GM21737 (cell line): ENCODE measurements around the gene PITPNC1.
"Not testable (repeated sequence)": the region's sequence is repeated elsewhere in the genome, so short reads cannot be mapped to it uniquely, and the experiment has no call there.

Source experiments
- ATAC-seq: cut with Tn5 transposase; IDR thresholded peaks from one replicate; pipeline ENCODE4 v1.9.1; 2021; ENCODE audit warnings: mild to moderate bottlenecking, moderate library complexity; ENCODE audit not compliant: unreplicated experiment

The PITPNC1 gene

DNA sequence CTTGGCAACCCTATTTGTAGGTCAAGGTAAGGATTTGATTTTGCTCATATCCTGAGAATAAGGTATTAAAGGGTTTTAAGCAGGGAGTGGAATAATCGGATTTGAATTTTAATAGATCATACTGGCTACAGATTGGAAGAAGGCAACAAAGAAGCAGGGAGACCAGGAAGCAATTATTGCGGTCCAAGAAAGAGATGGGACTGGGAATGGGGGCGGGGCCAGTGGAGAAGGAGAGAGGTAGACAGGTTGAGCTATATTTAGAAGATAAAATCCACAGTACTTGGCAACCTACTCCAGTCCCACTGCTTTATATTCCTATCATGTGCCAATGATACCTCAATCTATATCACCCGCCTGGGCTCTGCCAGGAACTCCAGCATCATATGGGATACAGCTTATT lies 334.8 kb downstream of the PITPNC1 start:
- ATAC-seq, result no peak

DNA sequence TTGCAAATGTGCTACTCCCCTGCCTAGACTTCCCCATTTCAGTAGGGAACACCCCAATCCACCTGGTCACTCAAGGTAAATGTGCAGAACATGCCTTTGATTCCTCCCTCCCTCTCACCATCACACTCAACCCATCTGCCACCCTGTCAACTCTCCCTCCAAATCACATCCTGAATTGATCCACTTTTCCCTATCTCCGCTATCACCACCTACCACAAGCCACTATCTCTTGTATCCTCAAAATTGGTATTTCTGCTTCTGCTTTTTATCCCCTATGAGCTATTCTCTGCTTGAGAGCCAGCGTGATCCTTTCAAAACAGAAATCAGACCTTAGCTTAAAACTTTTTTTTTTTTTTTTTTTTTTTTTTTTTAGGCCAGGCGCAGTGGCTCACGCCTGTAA lies 335.3 kb downstream of the PITPNC1 start:
- no peak for ATAC-seq

DNA sequence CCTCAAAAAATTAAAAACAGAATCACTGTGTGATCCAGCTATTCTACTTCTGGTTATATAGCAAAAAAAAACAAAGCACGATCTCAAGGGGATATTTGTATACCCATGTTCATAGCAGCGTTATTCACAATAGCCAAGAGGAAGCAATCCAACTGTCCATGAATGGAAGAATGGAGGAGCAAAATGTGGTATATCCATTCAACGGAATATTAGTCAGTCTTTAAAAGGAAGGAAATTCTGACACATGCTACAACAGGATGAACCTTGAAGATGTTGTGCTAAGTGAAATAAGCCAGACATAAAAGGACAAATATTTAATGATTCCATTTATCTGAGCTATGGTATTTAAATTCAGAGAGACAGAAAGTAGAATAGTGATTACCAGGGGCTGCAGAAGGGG lies 336.1 kb downstream of the PITPNC1 start:
- ATAC-seq, result no peak

DNA sequence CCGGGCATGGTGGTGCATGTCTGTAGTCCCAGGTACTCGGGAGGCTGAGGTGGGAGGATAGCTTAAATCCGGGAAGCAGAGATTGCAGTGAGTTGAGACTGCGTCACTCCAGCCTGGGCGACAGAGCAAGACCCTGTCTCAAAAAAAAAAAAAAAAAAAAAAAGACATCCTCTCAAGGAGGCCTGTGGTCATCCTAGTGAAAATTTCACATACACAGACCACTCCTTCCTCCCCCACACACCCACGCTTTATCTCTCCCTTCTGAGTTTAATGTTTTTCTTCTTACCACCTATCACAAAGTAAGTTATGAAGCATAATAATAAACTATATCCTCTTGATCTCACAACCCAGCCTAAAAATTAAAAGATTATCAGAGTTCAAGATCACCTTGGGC lies 339.3 kb downstream of the PITPNC1 start:
- ATAC-seq, result no peak

DNA sequence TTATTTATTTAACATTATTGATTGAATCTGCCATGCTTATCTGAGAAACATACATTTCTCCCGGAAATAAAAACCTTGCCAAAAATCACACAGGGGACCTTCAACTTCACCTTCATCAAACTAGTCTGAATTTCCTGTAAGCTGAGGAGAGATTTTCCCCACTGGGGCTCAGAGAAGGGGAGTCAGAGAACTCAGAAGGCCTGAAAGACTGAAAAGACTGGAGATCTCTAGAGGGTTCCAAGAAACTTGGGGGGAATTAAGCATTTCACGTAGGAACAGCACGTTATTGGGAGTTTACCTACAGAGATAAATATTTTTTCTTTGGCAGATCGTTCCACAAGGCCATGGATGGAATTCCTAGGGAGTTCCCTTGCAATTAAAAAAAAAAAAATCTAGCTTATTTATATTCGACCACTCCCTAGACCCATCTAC lies 340.1 kb downstream of the PITPNC1 start:
- ATAC-seq, result peak; percentile 1

DNA sequence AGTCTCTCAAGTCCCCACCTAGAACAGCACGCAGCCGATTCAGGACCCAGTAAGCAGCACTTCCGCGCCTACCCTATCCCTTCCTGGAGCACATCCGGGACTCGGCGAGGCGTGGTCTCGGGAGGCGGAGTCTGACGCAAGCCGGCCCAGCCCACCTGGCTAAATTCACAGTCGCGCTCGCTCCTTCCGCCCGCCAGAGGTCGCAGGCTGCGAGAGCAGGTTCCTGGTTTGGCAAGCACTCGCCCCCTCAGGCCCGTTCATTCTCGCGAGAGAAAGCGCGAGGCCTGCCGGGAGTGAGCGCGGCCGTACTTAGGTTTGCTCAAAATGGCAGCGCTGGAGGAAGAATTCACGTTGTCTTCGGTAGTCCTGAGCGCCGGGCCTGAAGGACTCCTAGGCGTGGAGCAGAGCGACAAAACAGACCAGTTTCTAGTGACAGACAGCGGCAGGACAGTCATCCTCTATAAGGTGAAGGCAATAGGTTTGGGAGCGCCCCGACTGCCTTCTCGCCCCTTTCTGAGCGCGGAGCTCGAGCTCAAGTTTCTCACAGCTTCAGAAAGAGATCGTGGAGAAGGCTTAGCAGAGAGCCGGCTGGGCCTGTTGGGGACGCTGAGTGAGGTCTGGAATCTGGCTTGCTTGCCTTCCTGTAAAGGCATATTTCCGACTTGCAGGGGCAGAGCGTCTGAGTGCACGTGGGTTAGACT lies 340.7 kb downstream of the PITPNC1 start, which contains the start of gene NOL11:
TSS of gene NOL11 (plus strand) at position 313 of the 701 bp plus-strand sequence. CDS start at position 325, 12 bp downstream.
- ATAC-seq, result peak; percentile 96

DNA sequence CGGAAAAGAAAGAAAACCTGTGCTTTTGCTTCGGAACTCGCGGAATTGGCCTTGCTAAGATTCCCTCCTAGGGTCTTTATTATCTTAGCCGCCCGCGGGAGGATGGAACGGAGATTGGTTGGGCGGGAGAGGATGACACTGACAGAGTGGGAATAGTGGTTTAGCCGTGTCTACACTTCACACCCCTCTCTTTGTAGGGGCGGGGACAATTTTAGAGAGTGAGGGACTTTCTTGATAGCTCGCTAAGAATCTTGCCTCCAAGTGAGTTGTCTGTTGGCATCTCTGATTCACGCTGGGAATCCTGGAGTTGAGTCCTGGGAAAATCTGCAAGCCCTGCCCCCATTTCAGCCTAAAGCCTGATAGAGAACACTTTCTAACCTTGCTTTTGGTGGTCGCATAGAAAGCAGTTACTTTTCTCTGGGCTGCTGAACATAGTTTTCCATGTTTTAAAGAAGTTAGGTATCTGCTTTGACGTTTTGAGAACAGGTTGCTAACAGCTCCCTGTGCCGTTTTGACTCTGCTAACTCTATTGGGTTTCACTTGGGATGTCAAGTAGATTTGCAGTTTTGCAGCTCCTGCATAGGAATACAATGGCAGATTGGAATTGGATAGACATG lies 341.4 kb downstream of the PITPNC1 start:
- no peak for ATAC-seq

DNA sequence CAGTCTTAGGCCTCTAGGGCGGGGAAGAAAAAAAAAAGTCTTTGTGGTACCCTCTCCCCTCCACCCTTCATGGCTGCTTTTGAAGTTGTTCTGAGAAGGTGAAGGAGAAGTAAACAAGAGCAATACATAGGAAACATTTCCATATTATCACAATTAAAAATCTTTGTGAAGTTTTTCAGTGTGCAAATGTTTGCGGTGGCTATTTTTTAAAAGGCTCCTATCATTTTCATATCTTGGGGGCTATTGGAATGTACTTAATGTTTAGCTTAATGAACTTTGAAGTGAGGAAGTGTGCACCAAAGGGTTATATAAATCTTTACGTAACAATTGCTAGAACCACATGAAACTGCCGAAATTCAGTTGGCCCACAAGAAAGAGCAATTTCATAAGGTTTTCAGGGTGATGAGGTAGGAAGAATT lies 348.3 kb downstream of the PITPNC1 start:
- no peak for ATAC-seq

DNA sequence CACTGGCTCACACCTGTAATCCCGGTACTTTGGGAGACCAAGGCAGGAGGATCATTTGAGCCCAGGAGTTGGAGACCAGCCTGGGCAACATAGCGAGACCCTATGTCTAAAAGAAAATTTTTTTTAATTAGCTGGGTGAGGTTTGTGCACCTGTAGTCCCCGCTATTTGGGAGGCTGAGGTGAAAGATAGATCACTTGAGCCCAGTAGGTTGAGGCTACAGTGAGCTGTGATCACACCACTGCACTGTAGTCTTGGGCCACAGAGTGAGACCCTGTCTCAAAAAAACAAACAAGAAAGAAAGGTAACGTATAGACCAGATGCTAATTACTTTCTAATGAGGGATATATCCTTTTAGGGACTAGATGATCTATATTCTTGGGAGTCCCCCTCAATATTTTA lies 348.7 kb downstream of the PITPNC1 start:
- ATAC-seq, result no peak

DNA sequence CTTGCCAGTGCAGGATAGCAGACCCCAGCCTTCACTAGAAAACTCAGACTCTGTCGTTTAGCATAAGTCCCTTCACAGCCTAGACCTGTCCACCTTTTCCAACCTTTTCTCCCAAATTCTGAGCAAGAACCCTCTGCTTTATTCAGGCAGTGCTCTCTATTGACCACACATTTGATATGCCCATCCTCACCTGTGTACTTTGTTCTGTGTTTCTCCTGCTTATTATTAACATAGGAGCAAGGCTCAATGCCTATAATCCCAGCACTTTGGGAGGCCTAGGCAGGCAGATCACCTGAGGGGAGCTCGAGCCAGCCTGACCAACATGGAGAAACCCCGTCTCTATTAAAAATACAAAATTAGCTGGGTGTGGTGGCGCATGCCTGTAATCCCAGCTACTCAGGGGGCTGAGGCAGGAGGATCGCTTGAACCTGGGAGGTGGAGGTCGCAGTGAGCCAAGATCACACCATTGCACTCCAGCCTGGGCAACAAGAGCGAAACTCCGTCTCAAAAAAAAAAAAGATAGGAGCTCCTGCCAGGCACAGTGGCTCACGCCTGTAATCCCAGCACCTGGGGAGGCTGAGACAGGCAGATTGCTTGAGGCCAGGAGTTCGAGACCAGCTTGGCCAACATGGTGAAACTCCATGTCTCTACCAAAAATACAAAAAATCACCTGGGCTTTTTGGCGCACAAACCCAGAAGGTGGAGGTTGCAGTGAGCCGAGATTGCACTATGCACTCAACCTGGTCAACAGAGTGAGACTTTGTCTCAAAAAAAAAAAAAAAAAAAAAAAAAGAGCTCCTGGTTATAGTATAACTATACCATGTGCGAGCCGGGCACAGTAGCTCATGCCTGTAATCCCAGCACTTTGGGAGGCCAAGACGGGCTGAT lies 350.3 kb downstream of the PITPNC1 start:
- ATAC-seq, result not testable (repeated sequence)

DNA sequence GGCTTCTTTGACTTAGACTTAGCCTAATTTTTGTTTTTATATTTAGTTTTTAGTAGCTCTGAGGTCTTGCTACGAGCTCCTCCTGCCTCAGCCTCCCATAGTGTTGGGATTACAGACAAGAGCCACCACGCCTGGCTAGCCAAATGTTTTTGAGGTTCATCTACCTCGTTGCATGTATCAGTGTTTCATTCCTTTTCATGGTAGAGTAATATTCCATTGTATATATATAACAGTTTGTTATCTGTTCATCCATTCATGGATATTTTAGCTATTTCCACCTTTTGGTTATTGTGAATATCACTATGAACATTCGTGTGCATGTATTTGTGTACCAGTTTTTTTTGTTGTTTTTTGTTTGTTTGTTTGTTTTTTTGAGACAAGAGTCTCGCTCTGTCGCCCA lies 352.8 kb downstream of the PITPNC1 start:
- no peak for ATAC-seq

DNA sequence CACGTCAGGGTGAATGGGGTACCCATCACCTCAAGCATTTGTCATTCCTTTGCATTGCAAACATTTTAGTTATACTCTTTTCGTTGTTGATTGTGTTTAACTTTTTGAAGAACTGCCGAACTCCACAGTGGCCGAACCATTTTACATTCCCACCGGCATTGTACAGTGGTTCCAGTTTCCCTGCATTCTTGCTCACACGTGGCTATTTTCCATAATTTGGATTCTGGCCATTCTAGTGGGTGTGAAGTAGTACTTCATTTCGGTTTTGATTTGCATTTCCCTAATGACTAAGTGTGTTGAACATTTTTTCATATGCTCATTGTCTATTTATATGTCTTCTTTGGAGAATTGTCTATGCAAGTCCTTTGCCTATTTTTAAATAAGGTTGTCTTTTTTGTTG lies 353.6 kb downstream of the PITPNC1 start:
- no peak for ATAC-seq

DNA sequence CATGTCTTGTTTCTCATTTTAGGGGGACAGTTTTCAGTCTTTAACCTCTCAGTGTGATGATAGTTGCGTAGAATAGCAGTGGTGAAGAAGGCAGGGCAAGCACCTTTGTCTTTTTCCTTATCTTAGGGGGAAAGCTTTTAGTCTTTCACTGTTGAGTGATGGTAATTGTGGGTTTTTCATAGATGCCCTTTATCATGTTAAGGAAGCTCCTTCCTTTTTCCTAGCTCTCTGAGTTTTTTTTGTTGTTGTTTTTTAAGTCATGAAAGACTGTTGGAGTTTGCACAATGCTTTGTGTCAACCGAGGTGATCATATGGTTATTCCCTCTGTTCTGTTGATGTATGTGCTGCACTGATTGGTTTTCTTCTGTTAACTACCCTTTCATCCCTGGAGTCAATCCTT lies 356.4 kb downstream of the PITPNC1 start:
- ATAC-seq, result no peak

DNA sequence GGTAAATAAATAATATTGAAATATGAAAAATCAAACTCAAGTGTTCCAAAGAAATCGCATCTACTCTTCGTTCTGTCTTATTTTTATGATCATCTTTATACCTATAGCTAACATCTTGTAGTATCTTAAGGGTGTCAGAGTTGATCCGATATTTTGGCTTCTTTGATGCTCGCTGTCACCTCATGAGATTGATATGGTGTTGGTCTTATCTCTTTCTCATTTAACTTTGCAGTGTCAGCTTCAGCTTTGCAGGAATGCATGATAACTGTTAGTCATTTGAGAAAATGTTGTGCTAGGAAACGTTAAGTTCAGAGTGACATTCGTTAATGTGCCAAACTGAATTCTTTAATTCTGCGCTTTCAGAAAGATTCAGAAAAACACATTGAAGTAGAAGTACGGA lies 360.1 kb downstream of the PITPNC1 start:
- ATAC-seq, result no peak

DNA sequence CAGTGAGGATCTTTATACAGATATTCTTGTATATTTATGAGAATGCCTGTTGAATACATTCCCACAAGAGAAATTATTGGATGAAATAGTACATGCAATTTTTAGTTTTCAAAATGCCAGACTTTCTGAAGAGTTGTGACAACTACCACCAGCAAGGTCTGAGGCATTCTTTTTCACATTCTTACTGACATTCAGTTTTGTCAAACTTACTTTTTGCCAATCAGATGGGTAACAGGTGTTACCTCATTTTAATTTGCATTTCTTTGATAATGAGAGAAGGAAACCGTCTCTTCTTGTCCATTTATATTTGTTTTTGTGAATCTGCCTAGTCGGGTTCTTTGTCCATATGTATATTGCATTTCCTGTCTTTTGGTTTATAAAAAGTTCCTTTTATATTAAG lies 364.9 kb downstream of the PITPNC1 start:
- no peak for ATAC-seq
